ENCODE data around the gene FADS1. TPM values are rescaled to one million over a fixed set of nuclear protein-coding genes. Genes with fewer than 3 reads are reported as not detected.

The FADS1 gene
- total RNA-seq, 1 experiment from 2014 or later, result 442 TPM

- no peak for DNase-seq (ENCODE audit: low spot score)
- BruUV-seq (replicated peaks), result no TSS peak
- no peak for TF ChIP-seq CTCF (conservative IDR thresholded peaks at IDR 0.05; ENCODE audit: low read depth, low read length)
- Histone ChIP-seq H3K36me3 (ENCODE audit: insufficient read depth, low read length, poor library complexity, severe bottlenecking) (no peaks in the 10 kb centered on the region), H3K4me1 (ENCODE audit: insufficient read depth, low read length, poor library complexity, severe bottlenecking) (no peaks in the 10 kb centered on the region), H3K27ac (ENCODE audit: low read depth, low read length, poor library complexity, severe bottlenecking) (no peak overlapping the region), H3K4me3 (ENCODE audit: low read depth, low read length, poor library complexity, severe bottlenecking) (no peak overlapping the region), H3K9me3 (ENCODE audit: low read depth, low read length, poor library complexity, severe bottlenecking) (no peaks in the 10 kb centered on the region), H3K27me3 (replicated peaks; ENCODE audit: insufficient read depth, low read depth, low read length, poor library complexity) (no peaks in the 10 kb centered on the region)
- POLR2A ChIA-PET (ENCODE audit: low non-redundant PET), result interaction anchor here (0.6 kb wide), 1 partner anchor 366 kb away, joined by 3 read pairs; no protein-coding TSS in a partner anchor
- intact Hi-C loops (cut with micrococcal nuclease; ENCODE audit: unreplicated experiment), result no loop called here
- CTCF ChIA-PET, result no interaction called here
These were observed 46.7 kb downstream of the FADS1 start for GRCh38 chr11:61769946-61770683.

DNA sequence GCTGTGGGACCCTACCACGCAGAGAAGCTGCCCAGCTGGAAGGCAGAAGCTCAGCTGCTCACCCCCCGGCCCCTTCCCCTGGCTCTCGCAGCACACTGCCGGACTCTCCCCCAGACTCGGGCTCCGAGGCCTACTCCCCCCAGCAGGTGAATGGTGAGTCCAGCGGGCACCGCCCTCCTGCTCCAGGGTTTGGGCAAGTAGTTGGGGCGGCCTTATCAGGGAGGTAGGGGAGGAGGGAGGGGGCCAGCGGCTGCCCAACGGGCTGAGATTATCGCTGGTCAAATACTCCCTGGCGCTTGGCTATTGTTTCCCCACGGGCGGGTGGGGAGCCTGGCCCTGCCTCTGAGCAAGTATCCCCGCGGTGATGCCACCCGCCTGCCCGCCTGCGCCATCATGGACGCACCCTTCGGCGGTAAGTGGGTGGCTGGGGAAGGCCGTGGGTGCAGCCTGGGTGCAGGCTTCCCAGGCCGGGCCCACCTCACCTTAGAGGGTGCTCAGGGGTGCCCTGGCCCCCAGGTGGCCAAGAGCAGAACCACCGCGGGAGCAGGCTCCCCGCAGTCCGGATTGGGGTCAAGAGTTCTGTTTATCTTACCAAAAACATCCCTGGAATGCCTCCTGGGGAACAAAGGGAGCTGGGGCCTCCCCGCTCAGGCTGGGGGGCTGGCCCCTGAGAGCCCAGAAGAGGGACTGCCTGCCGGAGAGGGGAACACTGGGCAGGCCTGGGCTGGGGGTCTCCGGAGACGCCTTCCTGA, 47.5 kb downstream of the FADS1 start:
- ChIA-PET POLR2A (ENCODE audit: low non-redundant PET) (interaction anchor here (1.0 kb wide), 1 partner anchor 19 kb away, joined by 3 read pairs; no protein-coding TSS in a partner anchor), CTCF (no interaction called here)
- no TSS peak for BruUV-seq (replicated peaks)
- Histone ChIP-seq H3K36me3 (ENCODE audit: insufficient read depth, low read length, poor library complexity, severe bottlenecking) (no peaks in the 10 kb centered on the region), H3K9me3 (ENCODE audit: low read depth, low read length, poor library complexity, severe bottlenecking) (no peaks in the 10 kb centered on the region), H3K4me3 (ENCODE audit: low read depth, low read length, poor library complexity, severe bottlenecking) (no peak overlapping the region), H3K27ac (ENCODE audit: low read depth, low read length, poor library complexity, severe bottlenecking) (no peak overlapping the region), H3K4me1 (ENCODE audit: insufficient read depth, low read length, poor library complexity, severe bottlenecking) (no peaks in the 10 kb centered on the region), H3K27me3 (replicated peaks; ENCODE audit: insufficient read depth, low read depth, low read length, poor library complexity) (no peaks in the 10 kb centered on the region)
- intact Hi-C loops (cut with micrococcal nuclease; ENCODE audit: unreplicated experiment), result no loop called here
- no peak for DNase-seq (ENCODE audit: low spot score)
- TF ChIP-seq CTCF (conservative IDR thresholded peaks at IDR 0.05; ENCODE audit: low read depth, low read length), result 0 out of 2 replicates have a peak, but pooled peaks have one; percentile 7
- no peak for TF ChIP-seq EZH2 (IDR thresholded peaks at IDR 0.05; ENCODE audit: borderline replicate concordance, low read depth, low read length, poor library complexity, severe bottlenecking)

- no peaks in the 10 kb centered on the region for H3K4me1 ChIP-seq (ENCODE audit: insufficient read depth, low read length, poor library complexity, severe bottlenecking)
- no peak overlapping the region for H3K27ac ChIP-seq (ENCODE audit: low read depth, low read length, poor library complexity, severe bottlenecking)
- intact Hi-C loops (cut with micrococcal nuclease; ENCODE audit: unreplicated experiment), result no loop called here
- no peak overlapping the region for H3K4me3 ChIP-seq (ENCODE audit: low read depth, low read length, poor library complexity, severe bottlenecking)
- BruUV-seq (replicated peaks), result no TSS peak
- DNase-seq (ENCODE audit: low spot score), result no peak
- ChIA-PET CTCF (no interaction called here), POLR2A (ENCODE audit: low non-redundant PET) (interaction anchor here (1.0 kb wide), 1 partner anchor 20 kb away, joined by 3 read pairs; no protein-coding TSS in a partner anchor)
- H3K36me3 ChIP-seq (ENCODE audit: insufficient read depth, low read length, poor library complexity, severe bottlenecking), result no peaks in the 10 kb centered on the region
- H3K27me3 ChIP-seq (replicated peaks; ENCODE audit: insufficient read depth, low read depth, low read length, poor library complexity), result no peaks in the 10 kb centered on the region
- no peak for TF ChIP-seq EZH2 (IDR thresholded peaks at IDR 0.05; ENCODE audit: borderline replicate concordance, low read depth, low read length, poor library complexity, severe bottlenecking)
- TF ChIP-seq CTCF (conservative IDR thresholded peaks at IDR 0.05; ENCODE audit: low read depth, low read length), result no peak
- H3K9me3 ChIP-seq (ENCODE audit: low read depth, low read length, poor library complexity, severe bottlenecking), result no peaks in the 10 kb centered on the region
These were observed 48.3 kb downstream of the FADS1 start for GRCh38 chr11:61768376-61769076.

All from A673 (cell line).